ENCODE measurements around the gene TANGO2.
"Not testable (repeated sequence)": the region's sequence is repeated elsewhere in the genome, so short reads cannot be mapped to it uniquely, and the experiment has no call there.

Gene TANGO2

GRCh38 chr22:20065896-20066616 lies 45.1 kb downstream of the TANGO2 start:
- no peak for DNase-seq

- DNase-seq, result no peak
These were observed 45.9 kb downstream of the TANGO2 start for GRCh38 chr22:20066617-20067383.

- DNase-seq, result not testable (repeated sequence)
These were observed 46.4 kb downstream of the TANGO2 start for GRCh38 chr22:20067384-20067682.

GRCh38 chr22:20068640-20069039 lies 47.7 kb downstream of the TANGO2 start:
- no peak for DNase-seq

- no peak for DNase-seq
These were observed 48.6 kb downstream of the TANGO2 start for GRCh38 chr22:20069331-20070042.

GRCh38 chr22:20071524-20071972 lies 50.6 kb downstream of the TANGO2 start:
- DNase-seq, result no peak

GRCh38 chr22:20076627-20077172 lies 55.8 kb downstream of the TANGO2 start:
- no peak for DNase-seq

GRCh38 chr22:20079745-20080444 lies 59.0 kb downstream of the TANGO2 start, which contains the start of gene DGCR8:
Gene DGCR8 (plus strand): TSS chr22:20080241. CDS start chr22:20085964, 5,723 bp downstream.
- DNase-seq, result peak; percentile 97

GRCh38 chr22:20080445-20080775 lies 59.5 kb downstream of the TANGO2 start:
- no peak for DNase-seq

GRCh38 chr22:20080776-20081654 lies 60.1 kb downstream of the TANGO2 start:
- no peak for DNase-seq

- no peak for DNase-seq
These were observed 62.4 kb downstream of the TANGO2 start for GRCh38 chr22:20083157-20083890.

GRCh38 chr22:20083891-20084546 lies 63.1 kb downstream of the TANGO2 start:
- no peak for DNase-seq

- no peak for DNase-seq
These were observed 63.9 kb downstream of the TANGO2 start for GRCh38 chr22:20084547-20085413.

- DNase-seq, result no peak
These were observed 64.7 kb downstream of the TANGO2 start for GRCh38 chr22:20085651-20086050.

GRCh38 chr22:20086101-20086599 lies 65.2 kb downstream of the TANGO2 start:
- no peak for DNase-seq

- no peak for DNase-seq
These were observed 65.9 kb downstream of the TANGO2 start for GRCh38 chr22:20086763-20087162.

GRCh38 chr22:20087319-20088262 lies 66.7 kb downstream of the TANGO2 start:
- no peak for DNase-seq

- DNase-seq, result no peak
These were observed 67.3 kb downstream of the TANGO2 start for GRCh38 chr22:20088263-20088648.

Measured in cortex of kidney (tissue), 1 donor.